Upper lobe of right lung (tissue), 1 donor: ENCODE measurements around the gene PRDX5. TPM values are rescaled to one million over a fixed set of nuclear protein-coding genes. Genes with fewer than 3 reads are reported as not detected.

Source experiments
- ATAC-seq: fragments of 200-7000 bp; cut with Tn5 transposase; one replicate; pipeline ENCODE4 v1.9.1; 2020; ENCODE audit warnings: mild to moderate bottlenecking, moderate library complexity
- DNase-seq: peaks from one replicate; pipeline ENCODE4 v3.0.0-alpha.2; 2020
- H3K27ac ChIP-seq: fragments of 200-600 bp; one replicate; pipeline ENCODE4 v1.8.0; 2022
- H3K27me3 ChIP-seq: fragments of 200-600 bp; one replicate; pipeline ENCODE4 v1.8.0; 2022; ENCODE audit warnings: mild to moderate bottlenecking
- H3K36me3 ChIP-seq: fragments of 200-600 bp; one replicate; pipeline ENCODE4 v1.8.0; 2022
- H3K4me1 ChIP-seq: fragments of 200-600 bp; one replicate; pipeline ENCODE4 v1.8.0; 2022
- H3K4me3 ChIP-seq: fragments of 200-600 bp; one replicate; pipeline ENCODE4 v1.8.0; 2022; ENCODE audit warnings: mild to moderate bottlenecking
- H3K9me3 ChIP-seq: fragments of 200-600 bp; one replicate; pipeline ENCODE4 v1.8.0; 2022
- CTCF ChIP-seq: fragments of 200-600 bp; IDR thresholded peaks from one replicate; pipeline ENCODE4 v1.8.0; 2022; ENCODE audit warnings: antibody characterized with exemption
- intact Hi-C: fragments of 100-400 bp; cut with DNase I; formaldehyde crosslinking; loops from one replicate; pipeline ENCODE4 v1.11.0; 2022
- total RNA-seq: library from RNA; stranded (reverse); fragmentation: NEBNext Ultra II Directional; extraction: Animal tissue kit (Norgen Biotek cat#: 25700); gene quantifications from one replicate; pipeline ENCODE4 v1.2.1, GENCODE V29; 2021
- donor health status: DM: no; HTN: yes; CAD: no; lungs with severe emphysema.

Gene PRDX5
- total RNA-seq, 1 donor from 2014 or later, result 176 TPM

- Histone ChIP-seq H3K4me1 (peaks cover 9% of the 10 kb centered on the region), H3K9me3 (no peaks in the 10 kb centered on the region), H3K36me3 (peaks cover 82% of the 10 kb centered on the region), H3K4me3 (no peak overlapping the region), H3K27ac (no peak overlapping the region), H3K27me3 (no peaks in the 10 kb centered on the region)
- intact Hi-C loops, result no loop called here
- no peak for TF ChIP-seq CTCF
- DNase-seq (no peak), ATAC-seq (no peak)
These were observed 47.0 kb downstream of the PRDX5 start for GRCh38 chr11:64364911-64365310.

GRCh38 chr11:64366751-64367150 lies 48.8 kb downstream of the PRDX5 start:
- no peak overlapping the region for H3K27ac ChIP-seq
- intact Hi-C loops, result no loop called here
- no peak overlapping the region for H3K4me3 ChIP-seq
- no peaks in the 10 kb centered on the region for H3K9me3 ChIP-seq
- H3K4me1 ChIP-seq, result no peaks in the 10 kb centered on the region
- H3K36me3 ChIP-seq, result peaks cover 91% of the 10 kb centered on the region
- DNase-seq (no peak), ATAC-seq (no peak)
- no peaks in the 10 kb centered on the region for H3K27me3 ChIP-seq
- no peak for TF ChIP-seq CTCF

- TF ChIP-seq CTCF, result no peak
- H3K36me3 ChIP-seq, result peaks cover 77% of the 10 kb centered on the region
- no peak for ATAC-seq
- H3K4me3 ChIP-seq, result no peak overlapping the region
- no peak overlapping the region for H3K27ac ChIP-seq
- no peaks in the 10 kb centered on the region for H3K27me3 ChIP-seq
- intact Hi-C loops, result no loop called here
- no peaks in the 10 kb centered on the region for H3K4me1 ChIP-seq
- no peaks in the 10 kb centered on the region for H3K9me3 ChIP-seq
- no peak for DNase-seq
These were observed 50.2 kb downstream of the PRDX5 start for GRCh38 chr11:64367931-64368672.

- H3K27ac ChIP-seq, result no peak overlapping the region
- ATAC-seq, result no peak
- no peaks in the 10 kb centered on the region for H3K4me1 ChIP-seq
- intact Hi-C loops, result no loop called here
- H3K36me3 ChIP-seq, result peaks cover 72% of the 10 kb centered on the region
- H3K27me3 ChIP-seq, result no peaks in the 10 kb centered on the region
- TF ChIP-seq CTCF, result no peak
- H3K4me3 ChIP-seq, result no peak overlapping the region
- H3K9me3 ChIP-seq, result no peaks in the 10 kb centered on the region
- DNase-seq, result no peak
These were observed 50.8 kb downstream of the PRDX5 start for GRCh38 chr11:64368673-64369074.

GRCh38 chr11:64369440-64370421 lies 51.8 kb downstream of the PRDX5 start:
- DNase-seq (no peak), ATAC-seq (no peak)
- Histone ChIP-seq H3K4me1 (no peaks in the 10 kb centered on the region), H3K27me3 (no peaks in the 10 kb centered on the region), H3K4me3 (no peak overlapping the region), H3K36me3 (peaks cover 64% of the 10 kb centered on the region), H3K27ac (no peak overlapping the region), H3K9me3 (no peaks in the 10 kb centered on the region)
- intact Hi-C loops, result no loop called here
- TF ChIP-seq CTCF, result no peak
